Panc1 (cell line): ENCODE data around the gene PAPPA. TPM values are rescaled to one million over a fixed set of nuclear protein-coding genes. Genes with fewer than 3 reads are reported as not detected.

ENCODE experiments used
- ATAC-seq: fragments of 200-7000 bp; cut with Tn5 transposase; 2 replicates; pipeline ENCODE4 v1.9.1; 2020; ENCODE audit warnings: mild to moderate bottlenecking, moderate library complexity
- BruUV-seq: library from RNA; stranded (reverse); fragments of 400-500 nt; replicated peaks from 2 replicates; lab custom pipeline; 2021; lab: Mats Ljungman, UMichigan
- CTCF ChIA-PET: fragments of 300-600 bp; sonication (Branson Sonifier 250); formaldehyde crosslinking; loops from one replicate; lab custom pipeline; 2022; ENCODE audit warnings: antibody characterized with exemption; lab: Charles Lee
- POLR2A ChIA-PET: fragments of 300-600 bp; sonication (Branson Sonifier 250); formaldehyde crosslinking; loops from one replicate; lab custom pipeline; 2022; ENCODE audit warnings: antibody characterized with exemption; lab: Charles Lee
- DNase-seq: peaks from one replicate; pipeline ENCODE4 v3.0.0-alpha.2; 2010; ENCODE audit warnings: low read depth, low spot score
- H3K27ac ChIP-seq: 2 replicates; pipeline ENCODE4 v1.5.1; 2011; ENCODE audit warnings: mild to moderate bottlenecking, low read length, inconsistent platforms
- H3K27me3 ChIP-seq: fragments of 200-500 bp; sonication (Bioruptor generic); 2 replicates; pipeline ENCODE4 v1.6.0; 2014; ENCODE audit warnings: low read length, inconsistent platforms; ENCODE audit not compliant: control insufficient read depth, insufficient read depth
- H3K36me3 ChIP-seq: fragments of 200-500 bp; sonication (Bioruptor generic); 2 replicates; pipeline ENCODE4 v1.5.1; 2014; ENCODE audit warnings: inconsistent platforms, mild to moderate bottlenecking, low read length, moderate library complexity; ENCODE audit not compliant: control insufficient read depth, insufficient read depth
- H3K4me1 ChIP-seq: 2 replicates; pipeline ENCODE4 v1.5.1; 2011; ENCODE audit warnings: inconsistent platforms, mild to moderate bottlenecking, low read length, moderate library complexity; ENCODE audit not compliant: control insufficient read depth, insufficient read depth
- H3K4me3 ChIP-seq, 2 experiments: 2 replicates each; pipeline ENCODE4 v1.5.1; 2011 to 2012; ENCODE audit warnings: low read depth in 2 of 2, low read length in 2 of 2, mild to moderate bottlenecking in 2 of 2, inconsistent platforms in 1 of 2, moderate library complexity in 1 of 2
- H3K9me3 ChIP-seq: fragments of 200-500 bp; sonication (Bioruptor generic); 2 replicates; pipeline ENCODE4 v1.5.1; 2014; ENCODE audit warnings: low read depth, mild to moderate bottlenecking, inconsistent platforms, low read length, moderate library complexity; ENCODE audit not compliant: control insufficient read depth, insufficient read depth
- POLR2AphosphoS5 ChIP-seq: IDR thresholded peaks from 2 replicates; pipeline ENCODE4 v1.6.1; 2012; ENCODE audit warnings: mild to moderate bottlenecking, low read depth, low read length, moderate library complexity
- REST ChIP-seq, 2 experiments: IDR thresholded peaks; 2 replicates each; pipeline ENCODE4 v1.6.1; 2011 to 2012; ENCODE audit warnings: low read depth in 2 of 2, control low read depth in 1 of 2, low read length in 1 of 2, mild to moderate bottlenecking in 1 of 2, moderate library complexity in 1 of 2; ENCODE audit not compliant: insufficient read depth in 1 of 2
- SIN3A ChIP-seq: IDR thresholded peaks from 2 replicates; pipeline ENCODE4 v1.6.1; 2012; ENCODE audit warnings: low read depth, mild to moderate bottlenecking, low read length, moderate library complexity, borderline replicate concordance; ENCODE audit not compliant: insufficient read depth
- TCF7L2 ChIP-seq: IDR thresholded peaks from 2 replicates; pipeline ENCODE4 v1.6.1; 2011; ENCODE audit warnings: mild to moderate bottlenecking, low read depth, low read length, inconsistent platforms
- in situ Hi-C: cut with HindIII; loops from 2 replicates; pipeline ENCODE4 v1.10.0; 2016; ENCODE audit warnings: low sequenced_read_pairs, low pct_unique_long_range_greater_than_20kb
- intact Hi-C: fragments of 100-400 bp; cut with micrococcal nuclease; formaldehyde crosslinking; loops from one replicate; pipeline ENCODE4 v1.10.0; 2022; ENCODE audit not compliant: unreplicated experiment
- total RNA-seq: library from RNA; stranded (reverse); gene quantifications from one replicate; pipeline ENCODE4 v1.2.1, GENCODE V29; 2021; ENCODE audit not compliant: unreplicated experiment
- TF ChIP-seq, protein P1 (sequence below): fragments of 450-650 bp; IDR thresholded peaks from 2 replicates; pipeline ENCODE4 v1.5.1; 2017; ENCODE audit warnings: mild to moderate bottlenecking

Gene PAPPA
- total RNA-seq, 1 experiment from 2014 or later = 1.2 TPM

DNA sequence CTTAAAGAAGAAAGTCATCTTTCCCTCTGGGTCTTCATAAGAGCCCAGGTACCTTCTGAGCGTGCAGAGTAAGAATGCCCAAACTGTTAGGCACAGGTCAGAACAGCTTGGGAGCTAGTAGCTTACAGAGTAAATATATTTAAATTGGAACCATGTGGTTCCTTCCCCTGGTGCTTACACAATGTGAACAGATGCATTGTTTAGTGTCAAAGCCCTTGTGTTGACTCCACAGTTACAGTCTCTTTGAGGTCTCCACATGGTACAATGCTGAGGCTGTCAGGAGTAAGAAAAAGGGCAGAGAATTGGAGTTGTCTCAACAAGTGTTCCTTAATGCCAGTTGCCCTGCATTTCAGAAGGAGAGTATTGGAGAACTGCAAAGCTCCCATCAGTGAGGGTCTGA is 188.5 kb downstream of the PAPPA start:
- BruUV-seq = no TSS peak
- CTCF ChIA-PET = no interaction called here
- POLR2A ChIA-PET = no interaction called here

GRCh38 chr9:116342941-116343340 is 189.3 kb downstream of the PAPPA start:
- ChIA-PET CTCF (no interaction called here), POLR2A (no interaction called here)
- Histone ChIP-seq H3K9me3 (no peaks in the 10 kb centered on the region), H3K4me1 (no peaks in the 10 kb centered on the region), H3K36me3 (no peaks in the 10 kb centered on the region), H3K27me3 (no peaks in the 10 kb centered on the region), H3K27ac (no peak overlapping the region), H3K4me3 (no peak overlapping the region)
- DNase-seq = no peak
- TF ChIP-seq TCF7L2 (no peak), REST (IDR thresholded peaks at IDR 0.05; ENCODE audit: insufficient read depth in 1 of 2, low read depth in 2 of 2, low read length in 1 of 2) (no peak), SIN3A (no peak)
- TF ChIP-seq, protein P1, sequence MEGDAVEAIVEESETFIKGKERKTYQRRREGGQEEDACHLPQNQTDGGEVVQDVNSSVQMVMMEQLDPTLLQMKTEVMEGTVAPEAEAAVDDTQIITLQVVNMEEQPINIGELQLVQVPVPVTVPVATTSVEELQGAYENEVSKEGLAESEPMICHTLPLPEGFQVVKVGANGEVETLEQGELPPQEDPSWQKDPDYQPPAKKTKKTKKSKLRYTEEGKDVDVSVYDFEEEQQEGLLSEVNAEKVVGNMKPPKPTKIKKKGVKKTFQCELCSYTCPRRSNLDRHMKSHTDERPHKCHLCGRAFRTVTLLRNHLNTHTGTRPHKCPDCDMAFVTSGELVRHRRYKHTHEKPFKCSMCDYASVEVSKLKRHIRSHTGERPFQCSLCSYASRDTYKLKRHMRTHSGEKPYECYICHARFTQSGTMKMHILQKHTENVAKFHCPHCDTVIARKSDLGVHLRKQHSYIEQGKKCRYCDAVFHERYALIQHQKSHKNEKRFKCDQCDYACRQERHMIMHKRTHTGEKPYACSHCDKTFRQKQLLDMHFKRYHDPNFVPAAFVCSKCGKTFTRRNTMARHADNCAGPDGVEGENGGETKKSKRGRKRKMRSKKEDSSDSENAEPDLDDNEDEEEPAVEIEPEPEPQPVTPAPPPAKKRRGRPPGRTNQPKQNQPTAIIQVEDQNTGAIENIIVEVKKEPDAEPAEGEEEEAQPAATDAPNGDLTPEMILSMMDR = no peak
- in situ Hi-C loops = no loop called here
- ATAC-seq = no peak
- BruUV-seq = no TSS peak
- intact Hi-C loops = no loop called here

More for the DNA sequence above, 188.5 kb downstream of the PAPPA start:
- DNase-seq (no peak), ATAC-seq (no peak)
- Histone ChIP-seq H3K4me1 (no peaks in the 10 kb centered on the region), H3K27ac (no peak overlapping the region), H3K36me3 (no peaks in the 10 kb centered on the region), H3K4me3 (no peak overlapping the region), H3K9me3 (no peaks in the 10 kb centered on the region), H3K27me3 (no peaks in the 10 kb centered on the region)
- intact Hi-C loops (no loop called here), in situ Hi-C loops (no loop called here)
- TF ChIP-seq POLR2AphosphoS5 (no peak), REST (IDR thresholded peaks at IDR 0.05; ENCODE audit: insufficient read depth in 1 of 2, low read depth in 2 of 2, low read length in 1 of 2) (no peak), TCF7L2 (no peak), SIN3A (no peak)
- TF ChIP-seq, protein P1 = no peak
